Large intestine (tissue), 3 donors: ENCODE results near the gene FLNB. TPM values are rescaled to one million over a fixed set of nuclear protein-coding genes. Genes with fewer than 3 reads are reported as not detected.

ENCODE experiments used
- DNase-seq, 2 donors: peaks; one replicate each; pipeline versions ENCODE4 v3.0.0 to v3.0.0-alpha.2; 2013
- H3K27ac ChIP-seq: one replicate; pipeline ENCODE4 v1.5.1; 2013; ENCODE audit warnings: low read length
- H3K27me3 ChIP-seq: 2 replicates; pipeline ENCODE4 v1.6.1; 2013; ENCODE audit warnings: low read length; ENCODE audit not compliant: control insufficient read depth, insufficient read depth
- H3K36me3 ChIP-seq: 2 replicates; pipeline ENCODE4 v1.6.1; 2013; ENCODE audit warnings: low read length; ENCODE audit not compliant: control insufficient read depth, insufficient read depth
- H3K4me1 ChIP-seq: one replicate; pipeline ENCODE4 v1.6.1; 2013; ENCODE audit warnings: low read length; ENCODE audit not compliant: control insufficient read depth, insufficient read depth
- H3K4me3 ChIP-seq: one replicate; pipeline ENCODE4 v1.5.1; 2013; ENCODE audit warnings: low read length
- H3K9me3 ChIP-seq: one replicate; pipeline ENCODE4 v1.6.1; 2013; ENCODE audit warnings: mild to moderate bottlenecking, low read depth, low read length, moderate library complexity; ENCODE audit not compliant: control insufficient read depth
- WGBS: methylation state at CpG from one replicate; pipeline ENCODE4 v1.1.5; 2013; ENCODE audit warnings: low lambda C conversion rate; ENCODE audit not compliant: insufficient coverage; 5-methylcytosine and 5-hydroxymethylcytosine counted together
- polyA plus RNA-seq: library from polyadenylated mRNA; unstranded; fragments of 120-200 nt; gene quantifications from one replicate; pipeline ENCODE4 v1.2.1, GENCODE V29; 2013

FLNB gene
- polyA plus RNA-seq, 1 donor: 149 TPM

DNA sequence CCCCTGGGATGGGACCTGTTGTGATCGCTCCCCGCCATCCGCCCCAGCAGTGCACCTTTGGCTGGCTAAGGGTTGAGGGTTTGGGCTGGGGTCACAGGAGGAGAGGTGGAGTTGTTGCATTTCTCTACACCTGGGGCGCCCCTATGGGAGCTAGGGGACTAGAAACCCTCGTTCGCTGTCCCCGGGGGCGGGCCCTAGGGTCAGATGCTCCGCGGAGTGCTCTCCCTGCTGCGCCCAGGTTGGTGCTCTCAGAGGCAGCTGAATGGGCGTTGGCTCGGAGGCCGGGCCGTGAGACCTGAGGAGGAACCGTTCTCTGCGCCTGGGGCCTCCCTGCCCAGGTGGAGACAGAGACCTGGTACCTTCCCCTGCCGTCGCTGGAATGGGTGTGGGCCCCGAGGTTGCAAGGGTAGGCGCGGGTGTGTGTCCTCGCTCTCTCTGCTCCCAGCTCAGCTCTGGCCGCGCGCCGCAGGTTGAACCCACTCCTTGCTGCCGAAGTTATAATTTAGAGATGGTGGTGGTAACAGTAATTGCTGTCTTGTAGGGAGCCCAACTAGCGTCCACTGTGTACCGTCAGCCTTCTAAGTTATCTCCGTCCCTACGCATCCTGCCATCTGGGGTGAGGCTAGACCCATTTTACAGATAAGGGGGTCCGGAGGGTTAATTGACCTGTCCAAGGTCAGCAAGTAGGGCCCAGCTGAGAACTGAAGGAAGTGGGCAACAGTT lies 965 bp downstream of the FLNB start:
- Histone ChIP-seq H3K4me3 (peak overlapping the region; percentile 98), H3K36me3 (no peaks in the 10 kb centered on the region), H3K4me1 (peaks cover 41% of the 10 kb centered on the region), H3K9me3 (no peaks in the 10 kb centered on the region), H3K27me3 (no peaks in the 10 kb centered on the region), H3K27ac (peak overlapping the region; percentile 86)
- peak in 1 of 2 donors; percentile 65 for DNase-seq
- no CpG with 5 or more reads among the region's 33 CpGs for WGBS

DNA sequence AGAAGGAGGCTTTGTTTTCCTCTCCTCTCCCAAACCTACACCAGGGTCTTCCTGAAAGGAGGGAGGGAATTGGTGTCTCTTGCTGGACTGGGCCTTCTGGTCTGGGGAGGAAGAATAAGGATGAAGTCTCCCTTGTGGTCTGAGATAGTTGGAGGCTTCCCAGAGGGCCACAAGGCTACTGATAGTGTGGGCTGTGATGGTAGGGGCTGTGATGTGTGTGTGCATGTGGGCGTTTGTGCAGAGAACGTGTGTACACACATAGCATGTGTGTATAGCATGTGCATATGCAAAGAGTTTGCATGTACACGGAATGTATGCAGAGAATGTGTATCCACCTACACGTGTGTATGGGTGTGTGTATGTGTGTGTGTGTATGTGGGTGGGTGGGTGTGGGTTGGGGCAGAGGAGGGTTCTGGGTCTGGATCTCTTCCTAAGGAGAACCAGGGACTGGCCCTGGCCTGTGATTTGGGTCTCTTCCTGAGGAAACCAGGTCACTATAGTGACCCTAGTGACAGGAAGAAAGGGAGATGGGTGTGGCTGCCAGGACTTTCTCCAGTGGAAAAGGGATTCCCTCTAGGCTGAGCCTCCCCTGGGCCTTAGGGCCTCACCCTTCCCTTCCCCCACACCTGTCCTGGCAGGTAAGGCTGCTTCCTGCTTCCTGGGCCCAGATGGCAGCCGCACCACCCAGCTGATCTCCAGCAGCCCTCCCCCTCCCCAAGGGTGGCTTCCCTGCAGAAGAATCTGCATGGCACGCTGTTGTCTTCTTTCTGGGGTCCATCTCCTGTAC lies 1.7 kb downstream of the FLNB start:
- H3K4me3 ChIP-seq: peak overlapping the region; percentile 98
- H3K27ac ChIP-seq: peak overlapping the region; percentile 86
- no peaks in the 10 kb centered on the region for H3K27me3 ChIP-seq
- WGBS: no CpG with 5 or more reads among the region's 6 CpGs
- H3K9me3 ChIP-seq: no peaks in the 10 kb centered on the region
- H3K36me3 ChIP-seq: no peaks in the 10 kb centered on the region
- DNase-seq: peak; percentile 76 to 89
- H3K4me1 ChIP-seq: peaks cover 45% of the 10 kb centered on the region

DNA sequence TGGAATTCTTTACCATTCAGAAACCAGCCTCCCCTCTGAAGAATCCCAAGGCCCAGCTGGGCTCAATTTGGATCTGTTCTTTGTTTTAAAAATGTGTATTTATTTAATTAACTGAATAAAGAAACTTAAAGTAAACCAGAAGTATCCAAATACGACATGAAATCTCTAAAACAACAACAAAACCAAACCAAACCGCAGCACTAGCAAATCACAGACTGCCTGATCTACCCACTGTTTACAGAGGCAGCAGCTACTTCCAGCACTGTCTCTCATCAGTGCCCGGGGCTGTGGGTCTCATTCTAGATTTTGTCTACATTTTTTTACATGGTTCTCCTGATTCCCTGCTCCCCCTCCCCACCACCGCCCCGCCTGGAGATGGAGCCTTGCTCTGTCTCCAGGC lies 2.3 kb downstream of the FLNB start:
- Histone ChIP-seq H3K36me3 (no peaks in the 10 kb centered on the region), H3K27me3 (no peaks in the 10 kb centered on the region), H3K9me3 (no peaks in the 10 kb centered on the region), H3K27ac (peak overlapping the region; percentile 86), H3K4me1 (peaks cover 52% of the 10 kb centered on the region), H3K4me3 (peak overlapping the region; percentile 98)
- WGBS: 14% methylated on average over 2 of the region's 5 CpGs
- no peak for DNase-seq

DNA sequence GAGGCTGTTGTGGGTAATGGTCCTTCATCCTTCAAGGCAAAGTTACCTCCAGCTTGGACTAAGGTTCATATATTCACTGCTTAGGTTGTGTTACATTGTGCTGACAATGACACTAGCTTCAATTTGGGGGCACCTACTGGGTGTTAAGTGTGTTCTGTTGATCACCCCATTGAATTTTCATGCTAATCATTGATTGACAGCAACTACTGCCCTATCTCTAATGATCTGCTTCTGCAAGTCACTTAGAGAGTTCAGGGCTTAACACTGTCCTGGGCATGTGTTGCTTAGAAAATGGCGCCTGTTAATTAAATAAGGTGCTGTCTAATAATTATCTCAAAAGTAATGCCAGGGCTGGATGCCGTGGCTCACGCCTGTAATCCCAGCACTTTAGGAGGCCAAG lies 3.4 kb downstream of the FLNB start:
- no CpG with 5 or more reads among the region's 3 CpGs for whole genome bisulfite sequencing
- DNase-seq: no peak
- Histone ChIP-seq H3K27me3 (no peaks in the 10 kb centered on the region), H3K27ac (peak overlapping the region; percentile 86), H3K4me1 (peaks cover 58% of the 10 kb centered on the region), H3K9me3 (no peaks in the 10 kb centered on the region), H3K36me3 (no peaks in the 10 kb centered on the region), H3K4me3 (no peak overlapping the region)

DNA sequence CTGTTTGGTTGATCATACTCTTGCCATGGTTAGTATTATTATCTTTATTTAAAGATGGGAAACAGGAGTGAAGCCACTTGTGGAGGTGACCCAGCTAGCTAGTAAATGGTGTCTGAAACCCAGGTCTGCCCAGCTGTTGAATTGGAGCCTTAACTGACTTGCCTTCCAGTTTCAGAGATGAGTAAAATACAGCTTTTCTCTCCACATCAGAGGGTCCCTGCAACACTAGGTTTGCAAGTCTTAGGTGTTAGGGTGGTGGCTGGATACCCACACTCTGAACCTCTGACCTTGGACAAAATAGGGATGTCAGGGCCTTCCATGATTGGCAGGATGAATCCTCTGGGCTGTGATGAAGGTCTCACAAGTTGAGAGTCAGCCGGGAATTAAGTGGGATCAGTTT lies 4.1 kb downstream of the FLNB start:
- H3K4me3 ChIP-seq: no peak overlapping the region
- no peaks in the 10 kb centered on the region for H3K36me3 ChIP-seq
- no peak for DNase-seq
- no peaks in the 10 kb centered on the region for H3K9me3 ChIP-seq
- no CpG with 5 or more reads among the region's 1 CpG for WGBS
- H3K4me1 ChIP-seq: peaks cover 64% of the 10 kb centered on the region
- H3K27ac ChIP-seq: peak overlapping the region; percentile 24
- no peaks in the 10 kb centered on the region for H3K27me3 ChIP-seq

DNA sequence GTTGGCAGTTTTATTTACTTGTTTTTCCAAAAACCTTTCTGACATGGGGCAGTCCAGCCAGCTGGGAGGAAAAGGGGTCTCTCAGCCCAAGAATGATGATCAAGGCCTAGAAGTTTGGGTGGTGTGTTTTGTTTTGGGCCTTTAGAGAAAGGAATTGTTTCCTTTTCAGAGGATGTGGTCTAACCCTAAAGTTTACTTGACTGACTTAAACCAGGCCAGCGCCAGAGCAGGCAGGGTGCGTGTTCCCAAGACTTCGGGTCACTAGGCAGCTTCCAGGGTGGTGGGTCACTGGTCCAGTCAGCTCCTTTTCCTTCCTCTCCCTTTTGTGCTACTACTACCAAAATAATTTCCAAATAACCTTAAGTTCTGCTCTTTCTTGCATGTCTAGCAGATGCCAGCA lies 4.9 kb downstream of the FLNB start:
- Histone ChIP-seq H3K4me3 (no peak overlapping the region), H3K27ac (peak overlapping the region; percentile 24), H3K27me3 (no peaks in the 10 kb centered on the region), H3K36me3 (no peaks in the 10 kb centered on the region), H3K9me3 (no peaks in the 10 kb centered on the region), H3K4me1 (peaks cover 70% of the 10 kb centered on the region)
- DNase-seq: no peak
- WGBS: 91% methylated on average over 3 of the region's 3 CpGs

DNA sequence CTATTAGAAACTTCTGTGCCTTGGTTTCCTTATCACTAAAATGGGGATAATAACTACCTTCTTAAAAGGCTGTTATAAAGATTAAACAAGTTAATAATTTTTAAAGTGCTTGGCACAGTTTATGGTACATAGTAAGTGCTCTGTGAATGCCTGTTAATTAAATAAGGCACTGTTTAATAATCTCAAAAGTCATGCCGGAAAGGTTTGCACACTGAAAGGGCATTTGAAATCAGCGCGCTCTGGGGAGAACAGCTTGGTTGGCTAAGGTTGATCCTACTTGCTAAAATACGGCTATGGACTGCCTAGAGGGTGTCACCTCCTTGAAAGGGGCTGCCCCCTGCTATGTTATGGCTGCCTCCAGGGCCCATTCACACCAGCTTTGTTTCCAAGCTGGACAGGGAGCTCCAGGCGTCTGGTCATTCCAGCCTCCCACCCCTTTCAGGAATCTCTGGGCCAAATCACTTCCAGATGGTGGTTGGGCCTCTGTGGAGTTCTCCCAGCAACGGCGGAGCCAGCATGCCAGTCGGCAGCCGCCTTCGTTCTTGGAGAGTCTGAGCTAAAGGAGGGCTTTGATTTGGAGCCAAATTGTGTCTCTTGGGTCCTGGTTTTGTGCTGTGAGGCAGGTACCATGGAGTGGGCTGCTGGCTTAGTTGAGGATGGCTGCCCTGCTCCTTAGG lies 5.9 kb downstream of the FLNB start:
- no CpG with 5 or more reads among the region's 10 CpGs for WGBS
- DNase-seq: peak in 1 of 2 donors; percentile 46
- Histone ChIP-seq H3K27ac (peak overlapping the region; percentile 25), H3K9me3 (no peaks in the 10 kb centered on the region), H3K4me3 (no peak overlapping the region), H3K36me3 (no peaks in the 10 kb centered on the region), H3K4me1 (peaks cover 80% of the 10 kb centered on the region), H3K27me3 (no peaks in the 10 kb centered on the region)

DNA sequence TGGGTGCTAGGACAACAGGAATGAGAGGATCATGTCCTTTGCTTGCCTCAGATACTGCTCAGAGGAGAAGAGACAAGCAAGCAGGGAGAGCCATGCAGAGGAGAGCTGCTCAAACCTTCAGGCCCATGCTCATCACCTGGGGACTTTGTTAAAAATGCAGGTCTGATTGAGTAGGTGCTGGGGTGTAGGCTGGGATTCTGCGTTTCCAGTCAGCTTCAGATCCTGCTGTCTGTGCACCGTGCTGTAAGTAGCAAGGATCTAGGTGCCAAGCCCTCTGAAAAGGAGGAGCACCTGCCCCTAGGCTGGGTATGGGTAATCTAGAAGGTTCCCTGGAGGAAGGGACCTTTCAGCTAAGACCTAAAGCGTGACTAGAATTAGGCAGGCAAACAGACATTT lies 7.3 kb downstream of the FLNB start:
- no peak for DNase-seq
- H3K27me3 ChIP-seq: no peaks in the 10 kb centered on the region
- no peak overlapping the region for H3K4me3 ChIP-seq
- peak overlapping the region; percentile 21 for H3K27ac ChIP-seq
- H3K9me3 ChIP-seq: no peaks in the 10 kb centered on the region
- no CpG with 5 or more reads among the region's 3 CpGs for WGBS
- peaks cover 90% of the 10 kb centered on the region for H3K4me1 ChIP-seq
- H3K36me3 ChIP-seq: no peaks in the 10 kb centered on the region

DNA sequence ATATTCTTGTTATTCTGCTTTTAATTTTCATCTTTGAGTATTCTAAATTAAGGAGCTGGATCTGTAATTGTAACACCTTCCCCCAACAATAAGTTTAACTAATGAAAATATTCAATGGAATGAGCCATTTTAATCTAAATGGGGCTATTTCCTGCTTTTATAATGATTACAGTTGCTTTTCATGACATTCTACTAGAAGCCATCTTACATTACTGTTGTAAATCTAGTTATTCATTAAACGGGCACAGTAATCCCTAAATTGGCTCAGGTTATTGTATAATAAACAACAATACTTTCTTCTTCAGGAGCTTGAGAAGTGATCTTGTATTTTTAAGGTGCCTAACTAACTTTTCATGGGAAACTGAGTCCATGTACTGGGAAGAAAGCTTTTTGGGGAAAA lies 8.5 kb downstream of the FLNB start:
- H3K27ac ChIP-seq: peak overlapping the region; percentile 54
- peak in 1 of 2 donors; percentile 70 for DNase-seq
- H3K9me3 ChIP-seq: no peaks in the 10 kb centered on the region
- WGBS: 20% methylated on average over 1 of the region's 1 CpG
- no peaks in the 10 kb centered on the region for H3K27me3 ChIP-seq
- H3K4me3 ChIP-seq: no peak overlapping the region
- no peaks in the 10 kb centered on the region for H3K36me3 ChIP-seq
- H3K4me1 ChIP-seq: peaks cover 93% of the 10 kb centered on the region

DNA sequence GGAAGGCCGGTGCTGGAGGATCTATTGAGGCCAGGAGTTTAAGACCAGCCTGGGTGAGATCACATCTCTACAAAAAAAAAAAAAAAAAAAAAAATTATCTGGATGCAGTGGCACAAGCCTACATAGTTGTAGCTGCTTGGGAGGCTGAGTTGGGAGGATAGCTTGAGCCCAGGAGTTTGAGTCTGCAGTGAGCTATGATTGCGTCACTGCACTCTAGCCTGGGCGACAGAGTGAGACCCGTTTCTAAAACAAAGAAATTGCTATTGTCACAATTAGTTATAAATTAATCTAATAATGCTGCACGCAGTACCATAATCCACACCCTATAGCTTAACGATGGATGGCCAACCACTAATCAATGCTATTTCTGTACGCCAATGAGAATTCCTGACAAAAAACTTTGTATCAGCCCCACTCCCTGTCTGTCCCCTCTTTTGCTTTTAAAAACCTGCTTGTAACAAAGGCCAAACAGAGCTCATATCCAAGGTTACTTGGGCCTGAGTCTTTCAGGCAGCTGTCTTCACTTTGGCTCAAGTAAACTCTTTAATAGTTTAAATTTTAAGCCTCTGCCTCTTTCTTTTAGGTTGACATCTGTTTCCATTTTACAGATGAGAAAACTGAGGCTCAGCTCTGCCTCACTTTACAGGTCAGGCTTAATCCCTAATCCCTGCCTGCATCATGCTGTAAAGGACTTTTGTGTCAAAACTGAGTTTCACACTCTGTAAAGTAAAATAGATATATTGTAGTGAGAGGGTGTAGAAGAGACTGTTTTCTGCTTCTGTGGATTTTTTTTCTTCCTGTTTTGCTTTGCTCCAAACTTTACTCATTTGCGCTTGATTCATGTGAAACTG lies 10.9 kb downstream of the FLNB start:
- Histone ChIP-seq H3K4me3 (no peak overlapping the region), H3K9me3 (no peaks in the 10 kb centered on the region), H3K27me3 (no peaks in the 10 kb centered on the region), H3K27ac (peak overlapping the region; percentile 62), H3K36me3 (peaks cover 1% of the 10 kb centered on the region), H3K4me1 (peaks cover 73% of the 10 kb centered on the region)
- DNase-seq: no peak
- 83% methylated on average over 1 of the region's 8 CpGs for WGBS
